Measurements from ENCODE around the gene METRNL.
"Not testable (repeated sequence)": the region's sequence is repeated elsewhere in the genome, so short reads cannot be mapped to it uniquely, and the experiment has no call there.

The METRNL gene

GRCh38 chr17:83079352-83079747, at the start of gene METRNL:
METRNL (plus strand) TSS chr17:83079609; CDS start chr17:83079816, 207 bp downstream.
- H3K4me3 ChIP-seq (ENCODE audit: low read depth, low read length), result peak within 1 kb of the TSS; percentile 36
- no peak for TF ChIP-seq CTCF (IDR thresholded peaks at IDR 0.05; ENCODE audit: borderline replicate concordance, insufficient read depth, low read depth, low read length)

GRCh38 chr17:83030432-83030831, 49.0 kb upstream of the METRNL start:
- no peak overlapping the region for H3K4me3 ChIP-seq (ENCODE audit: low read depth, low read length)
- TF ChIP-seq CTCF (IDR thresholded peaks at IDR 0.05; ENCODE audit: borderline replicate concordance, insufficient read depth, low read depth, low read length), result no peak

GRCh38 chr17:83031321-83031945, 48.0 kb upstream of the METRNL start:
- no peak overlapping the region for H3K4me3 ChIP-seq (ENCODE audit: low read depth, low read length)
- TF ChIP-seq CTCF (IDR thresholded peaks at IDR 0.05; ENCODE audit: borderline replicate concordance, insufficient read depth, low read depth, low read length), result no peak

GRCh38 chr17:83031946-83032451, 47.4 kb upstream of the METRNL start:
- not testable (repeated sequence) for H3K4me3 ChIP-seq (ENCODE audit: low read depth, low read length)

GRCh38 chr17:83032781-83033180, 46.6 kb upstream of the METRNL start:
- H3K4me3 ChIP-seq (ENCODE audit: low read depth, low read length), result no peak overlapping the region
- TF ChIP-seq CTCF (IDR thresholded peaks at IDR 0.05; ENCODE audit: borderline replicate concordance, insufficient read depth, low read depth, low read length), result no peak

GRCh38 chr17:83034525-83034924, 44.9 kb upstream of the METRNL start:
- no peak for TF ChIP-seq CTCF (IDR thresholded peaks at IDR 0.05; ENCODE audit: borderline replicate concordance, insufficient read depth, low read depth, low read length)
- no peak overlapping the region for H3K4me3 ChIP-seq (ENCODE audit: low read depth, low read length)

- H3K4me3 ChIP-seq (ENCODE audit: low read depth, low read length), result no peak overlapping the region
- TF ChIP-seq CTCF (IDR thresholded peaks at IDR 0.05; ENCODE audit: borderline replicate concordance, insufficient read depth, low read depth, low read length), result no peak
These were observed 43.7 kb upstream of the METRNL start for GRCh38 chr17:83035722-83036121.
